SK-N-SH (cell line): ENCODE results near the gene ZCCHC8. TPM values are rescaled to one million over a fixed set of nuclear protein-coding genes. Genes with fewer than 3 reads are reported as not detected.
"Not testable (repeated sequence)": the region's sequence is repeated elsewhere in the genome, so short reads cannot be mapped to it uniquely, and the experiment has no call there.

Source experiments
- CTCF ChIA-PET: fragments of 300-600, 350-600 bp; formaldehyde crosslinking; extraction: SDS; loops from one replicate; lab custom pipeline; 2021; lab: Yijun Ruan, JAX
- POLR2A ChIA-PET: fragments of 350-600 bp; sonication (Branson Sonifier 250); formaldehyde crosslinking; extraction: SDS; loops from one replicate; lab custom pipeline; 2020; ENCODE audit warnings: antibody characterized with exemption, inconsistent platforms; lab: Yijun Ruan, JAX
- DNase-seq: peaks from one replicate; pipeline ENCODE4 v3.0.0; 2012
- H2AFZ ChIP-seq: fragments of 200-600 bp; sonication (generic); 2 replicates; pipeline ENCODE4 v1.8.1; 2016; ENCODE audit warnings: antibody characterized with exemption, mild to moderate bottlenecking, low read depth
- H3F3A ChIP-seq: fragments of 200-600 bp; sonication (generic); replicated peaks from 2 replicates; pipeline ENCODE3; 2016; ENCODE audit warnings: antibody characterized with exemption, mild to moderate bottlenecking; ENCODE audit not compliant: insufficient read depth
- H3K27ac ChIP-seq, 2 experiments: fragments of 200-500 bp in 1 of 2; fragments of 200-600 bp in 1 of 2; sonication (Bioruptor generic) in 1 of 2; sonication (generic), shearing (Covaris generic) in 1 of 2; 2 replicates each; pipeline versions ENCODE4 v1.5.1 to v1.6.1; 2014 to 2016; ENCODE audit warnings: low read depth in 2 of 2, inconsistent platforms in 1 of 2, low read length in 1 of 2, mild to moderate bottlenecking in 1 of 2, mixed read lengths in 1 of 2
- H3K27me3 ChIP-seq: fragments of 200-600 bp; sonication (generic), shearing (Covaris generic); 2 replicates; pipeline ENCODE4 v1.6.1; 2016; ENCODE audit warnings: mixed run types; ENCODE audit not compliant: insufficient read depth
- H3K36me3 ChIP-seq, 2 experiments: fragments of 200-500 bp in 1 of 2; fragments of 200-600 bp in 1 of 2; sonication (Bioruptor generic) in 1 of 2; sonication (generic) in 1 of 2; replicated peaks in 1 of 2; 2 replicates each; pipeline versions ENCODE3 to v1.5.1; 2014 to 2016; ENCODE audit warnings: low read length in 1 of 2, mild to moderate bottlenecking in 1 of 2; ENCODE audit not compliant: insufficient read depth in 2 of 2, control insufficient read depth in 1 of 2
- H3K4me1 ChIP-seq, 2 experiments: fragments of 200-500 bp in 1 of 2; fragments of 200-600 bp in 1 of 2; sonication (Bioruptor generic) in 1 of 2; sonication (generic), shearing (Covaris generic) in 1 of 2; 2 replicates each; pipeline versions ENCODE4 v1.5.1 to v1.6.1; 2014 to 2016; ENCODE audit warnings: low read depth in 1 of 2, low read length in 1 of 2, mixed run types in 1 of 2; ENCODE audit not compliant: insufficient read depth in 2 of 2, control insufficient read depth in 1 of 2
- H3K4me2 ChIP-seq: fragments of 200-600 bp; sonication (generic), shearing (Covaris generic); 2 replicates; pipeline ENCODE4 v1.6.1; 2017; ENCODE audit warnings: mixed run types
- H3K4me3 ChIP-seq, 2 experiments: fragments of 200-500 bp in 1 of 2; fragments of 200-600 bp in 1 of 2; sonication (Bioruptor generic) in 1 of 2; sonication (generic), shearing (Covaris generic) in 1 of 2; 2 replicates each; pipeline versions ENCODE4 v1.5.1 to v1.8.1; 2014 to 2016; ENCODE audit warnings: low read depth in 2 of 2, inconsistent platforms in 1 of 2, low read length in 1 of 2, mild to moderate bottlenecking in 1 of 2, mixed read lengths in 1 of 2, moderate library complexity in 1 of 2
- H3K79me2 ChIP-seq: fragments of 200-600 bp; sonication (generic); 2 replicates; pipeline ENCODE4 v1.8.1; 2017; ENCODE audit warnings: mild to moderate bottlenecking; ENCODE audit not compliant: insufficient read depth
- H3K9ac ChIP-seq: fragments of 200-600 bp; sonication (generic); 2 replicates; pipeline ENCODE4 v1.6.1; 2017; ENCODE audit warnings: mixed run types
- H3K9me2 ChIP-seq: fragments of 200-600 bp; sonication (generic); 2 replicates; pipeline ENCODE4 v1.6.1; 2017; ENCODE audit warnings: mixed run types
- H3K9me3 ChIP-seq: fragments of 200-600 bp; sonication (generic); 2 replicates; pipeline ENCODE4 v1.6.1; 2017; ENCODE audit warnings: mixed run types, mild to moderate bottlenecking, moderate library complexity
- H4K20me1 ChIP-seq: fragments of 200-600 bp; sonication (generic); 2 replicates; pipeline ENCODE4 v1.6.1; 2017; ENCODE audit warnings: mild to moderate bottlenecking, mixed run types; ENCODE audit not compliant: insufficient read depth
- CTCF ChIP-seq: fragments of 200-600 bp; sonication (generic); IDR thresholded peaks from 2 replicates; pipeline ENCODE4 v1.6.1; 2017; ENCODE audit warnings: antibody characterized with exemption, mild to moderate bottlenecking, moderate library complexity
- MAX ChIP-seq: IDR thresholded peaks from 2 replicates; pipeline ENCODE4 v1.4.0; 2012; ENCODE audit warnings: low read depth
- MEF2A ChIP-seq: IDR thresholded peaks from 2 replicates; pipeline ENCODE4 v1.4.0; 2012; ENCODE audit warnings: low read depth, borderline replicate concordance
- MXI1 ChIP-seq: IDR thresholded peaks from 2 replicates; pipeline ENCODE4 v1.6.1; 2012; ENCODE audit warnings: mild to moderate bottlenecking, low read depth, low read length, improper control_type of control experiment
- NRF1 ChIP-seq: IDR thresholded peaks from 2 replicates; pipeline ENCODE4 v1.6.1; 2012; ENCODE audit warnings: low read depth, mild to moderate bottlenecking, low read length
- POLR2AphosphoS5 ChIP-seq: IDR thresholded peaks from 2 replicates; pipeline ENCODE4 v1.6.1; 2012; ENCODE audit warnings: low read depth, low read length
- RXRA ChIP-seq: IDR thresholded peaks from 2 replicates; pipeline ENCODE4 v1.4.0; 2012; ENCODE audit warnings: low read depth, mild to moderate bottlenecking, borderline replicate concordance
- SMC3 ChIP-seq: IDR thresholded peaks from 2 replicates; pipeline ENCODE4 v1.6.1; 2012; ENCODE audit warnings: low read depth, low read length, improper control_type of control experiment
- TEAD4 ChIP-seq: IDR thresholded peaks from 2 replicates; pipeline ENCODE4 v1.4.0; 2012; ENCODE audit warnings: mild to moderate bottlenecking, borderline replicate concordance; ENCODE audit not compliant: insufficient read depth
- USF2 ChIP-seq: fragments of 150-350 bp; IDR thresholded peaks from 2 replicates; pipeline ENCODE4 v1.6.1; 2017; ENCODE audit warnings: antibody characterized with exemption, low read length, low read depth, borderline replicate concordance
- WGBS: methylation state at CpG from one replicate; pipeline ENCODE4 v1.1.6; 2017; ENCODE audit warnings: low lambda C conversion rate; 5-methylcytosine and 5-hydroxymethylcytosine counted together
- polyA plus RNA-seq, 3 experiments: library from polyadenylated mRNA; depleted of rRNA; stranded (reverse); fragments of >200 nt; gene quantifications; 2 replicates each; pipeline ENCODE4 v1.2.3, GENCODE V29; 2012

ZCCHC8 gene
- polyA plus RNA-seq, 1 of the 3 experiments (the other 2 are of a cell fraction): 11.3 TPM

GRCh38 chr12:122495258-122495657, 5.5 kb downstream of the ZCCHC8 start:
- no peak overlapping the region for H3K27ac ChIP-seq
- no peak overlapping the region for H3K4me2 ChIP-seq
- no peaks in the 10 kb centered on the region for H3K9me3 ChIP-seq
- TF ChIP-seq USF2 (no peak), POLR2AphosphoS5 (no peak), TEAD4 (no peak), MXI1 (no peak), RXRA (no peak), NRF1 (no peak), SMC3 (no peak), CTCF (no peak), MEF2A (no peak), MAX (no peak)
- H3F3A ChIP-seq: no peaks in the 10 kb centered on the region
- DNase-seq: no peak
- CTCF ChIA-PET: no interaction called here
- no peak overlapping the region for H3K4me3 ChIP-seq
- H3K4me1 ChIP-seq: peaks cover 0 to 8% of the 10 kb centered on the region in 2 experiments; a peak in 2 of 4 replicates
- H3K9me2 ChIP-seq: no peaks in the 10 kb centered on the region
- WGBS: 91% methylated on average over 7 of the region's 7 CpGs
- POLR2A ChIA-PET: no interaction called here
- peaks cover 17 to 52% of the 10 kb centered on the region in 2 experiments for H3K36me3 ChIP-seq
- no peaks in the 10 kb centered on the region for H3K27me3 ChIP-seq
- peaks cover 82% of the 10 kb centered on the region for H3K79me2 ChIP-seq
- no peaks in the 10 kb centered on the region for H4K20me1 ChIP-seq
- H3K9ac ChIP-seq: no peak overlapping the region
- H2AFZ ChIP-seq: no peak overlapping the region

GRCh38 chr12:122493222-122493621, 7.5 kb downstream of the ZCCHC8 start:
- H3K4me3 ChIP-seq, H3K4me1 ChIP-seq, H3F3A ChIP-seq, H3K27ac ChIP-seq, H4K20me1 ChIP-seq, POLR2A ChIA-PET, H3K9ac ChIP-seq, H3K9me2 ChIP-seq, H3K9me3 ChIP-seq, DNase-seq, H3K4me2 ChIP-seq, H2AFZ ChIP-seq, H3K27me3 ChIP-seq: not testable (repeated sequence)
- WGBS: 84% methylated on average over 6 of the region's 6 CpGs
- Histone ChIP-seq H3K79me2 (peaks cover 71% of the 10 kb centered on the region), H3K36me3 (peaks cover 31 to 71% of the 10 kb centered on the region in 2 experiments)
- CTCF ChIA-PET: interaction anchor here (0.6 to 2.9 kb wide), 2 partner anchors 22 to 73 kb away, joined by 3 to 9 read pairs; no protein-coding TSS in a partner anchor
